ENCODE results near the gene KCNMA1. TPM values are rescaled to one million over a fixed set of nuclear protein-coding genes. Genes with fewer than 3 reads are reported as not detected.

The KCNMA1 gene
- total and polyA plus RNA-seq, 10 of the 15 experiments (the other 5 are each of a cell fraction or from before 2014, with no cell fraction given) = 8.5 to 77.0 (median 21.3) TPM

DNA sequence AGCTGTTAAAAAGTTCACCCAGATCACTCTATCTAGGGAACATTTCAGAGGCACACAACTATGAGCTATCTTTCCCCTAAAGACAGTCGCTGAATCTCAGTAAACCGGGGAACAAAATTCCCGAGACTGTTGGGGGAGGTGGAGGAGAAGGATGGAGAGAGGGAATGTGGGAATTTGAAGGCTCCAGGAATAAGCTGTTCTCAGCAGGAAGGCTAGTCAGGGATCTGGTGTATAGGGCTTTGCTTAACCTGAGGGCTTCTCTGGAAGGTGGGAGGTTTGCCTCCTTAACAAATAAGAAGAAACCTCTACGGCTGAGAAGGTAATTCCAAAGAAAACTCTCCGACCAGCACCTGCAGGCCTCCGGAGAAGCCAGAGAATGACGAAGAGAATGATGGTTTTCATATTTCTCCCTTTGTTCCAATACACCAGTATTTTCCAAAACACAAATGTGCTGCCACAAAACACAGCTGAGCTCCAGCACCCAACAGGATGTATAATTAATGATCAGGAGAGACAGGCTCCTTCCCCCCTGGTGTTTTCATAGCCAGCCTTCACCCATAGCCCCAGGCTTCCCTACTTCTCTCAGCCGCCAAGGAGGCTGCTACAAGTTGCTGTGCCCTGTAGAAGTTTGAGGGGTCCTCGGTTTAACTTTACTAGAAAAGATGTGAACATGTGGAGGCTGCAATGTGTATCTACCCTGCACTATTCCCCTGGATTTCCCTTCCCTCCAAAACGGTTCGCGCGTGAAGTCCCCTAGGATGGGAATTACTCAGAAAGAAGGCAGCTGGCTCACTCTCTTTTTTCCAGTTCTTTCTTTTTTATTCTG lies 2.0 kb downstream of the KCNMA1 start:
- Histone ChIP-seq H4K20me1 (ENCODE audit: control insufficient read depth, insufficient read depth) (no peaks in the 10 kb centered on the region), H3K9me3 (replicated peaks; ENCODE audit: control insufficient read depth, insufficient read depth, low read length) (no peaks in the 10 kb centered on the region; the same call in 2 of the 3 replicates), H3K27ac (ENCODE audit: control insufficient read depth, insufficient read depth) (no peak overlapping the region), H3K79me2 (ENCODE audit: control insufficient read depth, insufficient read depth, low read length) (no peaks in the 10 kb centered on the region), H3K36me3 (ENCODE audit: control insufficient read depth in 2 of 2, insufficient read depth in 2 of 2, low read length in 1 of 2) (no peaks in the 10 kb centered on the region; a peak in 1 of 4 replicates), H3K27me3 (replicated peaks in 1 of 2; ENCODE audit: control insufficient read depth in 2 of 2, insufficient read depth in 2 of 2, low read length in 1 of 2) (no peaks in the 10 kb centered on the region; a peak in 1 of 4 replicates), H2AFZ (ENCODE audit: control insufficient read depth, low read depth, low read length) (no peak overlapping the region), H3K9ac (ENCODE audit: control insufficient read depth, insufficient read depth, low read length) (no peak overlapping the region), H3K4me3 (no peak overlapping the region), H3K4me1 (ENCODE audit: control insufficient read depth, insufficient read depth, low read length) (no peaks in the 10 kb centered on the region), H3K4me2 (ENCODE audit: control insufficient read depth, insufficient read depth) (no peak overlapping the region)
- 16% methylated on average over 13 of the region's 13 CpGs for WGBS (ENCODE audit: insufficient coverage, insufficient replicate concordance, low lambda C conversion rate, missing lambda C conversion rate)
- SMC1A ChIA-PET (ENCODE audit: uncharacterized antibody, unreplicated experiment) = interaction anchor here (0.7 to 5.6 kb wide), 28 partner anchors 7 to 470 kb away, joined by 3 to 39 read pairs (median 6); no protein-coding TSS in a partner anchor
- no peak for DNase-seq (ENCODE audit: low read depth, low spot score)
- ATAC-seq = no peak
- CTCF ChIA-PET = interaction anchor here (0.5 to 21.5 kb wide), 18 partner anchors 8 to 468 kb away, joined by 3 to 532 read pairs (median 6); no protein-coding TSS in a partner anchor
- intact Hi-C loops (cut with micrococcal nuclease; ENCODE audit: unreplicated experiment) (no loop called here), in situ Hi-C loops (cut with MboI) (no loop called here)
- no peak for FAIRE-seq
- BruUV-seq (replicated peaks) = no TSS peak
- RAD21 ChIA-PET (ENCODE audit: unreplicated experiment) = interaction anchor here (1.0 to 16.4 kb wide), 27 partner anchors 9 to 461 kb away, joined by 3 to 290 read pairs (median 4); no protein-coding TSS in a partner anchor
- POLR2A ChIA-PET = interaction anchor here (0.6 to 3.2 kb wide), 6 partner anchors 9 to 132 kb away, joined by 3 to 15 read pairs (median 5); no protein-coding TSS in a partner anchor
- no peak for TF ChIP-seq HCFC1 (IDR thresholded peaks at IDR 0.05; ENCODE audit: low read length)
- TF ChIP-seq GATAD2B (conservative IDR thresholded peaks at IDR 0.05; ENCODE audit: low read depth) = no peak
- no peak for TF ChIP-seq NKRF (conservative IDR thresholded peaks at IDR 0.05)
- TF ChIP-seq SPI1 (IDR thresholded peaks at IDR 0.05; ENCODE audit: borderline replicate concordance, insufficient read depth, low read depth, low read length) = no peak
- TF ChIP-seq, protein P1, sequence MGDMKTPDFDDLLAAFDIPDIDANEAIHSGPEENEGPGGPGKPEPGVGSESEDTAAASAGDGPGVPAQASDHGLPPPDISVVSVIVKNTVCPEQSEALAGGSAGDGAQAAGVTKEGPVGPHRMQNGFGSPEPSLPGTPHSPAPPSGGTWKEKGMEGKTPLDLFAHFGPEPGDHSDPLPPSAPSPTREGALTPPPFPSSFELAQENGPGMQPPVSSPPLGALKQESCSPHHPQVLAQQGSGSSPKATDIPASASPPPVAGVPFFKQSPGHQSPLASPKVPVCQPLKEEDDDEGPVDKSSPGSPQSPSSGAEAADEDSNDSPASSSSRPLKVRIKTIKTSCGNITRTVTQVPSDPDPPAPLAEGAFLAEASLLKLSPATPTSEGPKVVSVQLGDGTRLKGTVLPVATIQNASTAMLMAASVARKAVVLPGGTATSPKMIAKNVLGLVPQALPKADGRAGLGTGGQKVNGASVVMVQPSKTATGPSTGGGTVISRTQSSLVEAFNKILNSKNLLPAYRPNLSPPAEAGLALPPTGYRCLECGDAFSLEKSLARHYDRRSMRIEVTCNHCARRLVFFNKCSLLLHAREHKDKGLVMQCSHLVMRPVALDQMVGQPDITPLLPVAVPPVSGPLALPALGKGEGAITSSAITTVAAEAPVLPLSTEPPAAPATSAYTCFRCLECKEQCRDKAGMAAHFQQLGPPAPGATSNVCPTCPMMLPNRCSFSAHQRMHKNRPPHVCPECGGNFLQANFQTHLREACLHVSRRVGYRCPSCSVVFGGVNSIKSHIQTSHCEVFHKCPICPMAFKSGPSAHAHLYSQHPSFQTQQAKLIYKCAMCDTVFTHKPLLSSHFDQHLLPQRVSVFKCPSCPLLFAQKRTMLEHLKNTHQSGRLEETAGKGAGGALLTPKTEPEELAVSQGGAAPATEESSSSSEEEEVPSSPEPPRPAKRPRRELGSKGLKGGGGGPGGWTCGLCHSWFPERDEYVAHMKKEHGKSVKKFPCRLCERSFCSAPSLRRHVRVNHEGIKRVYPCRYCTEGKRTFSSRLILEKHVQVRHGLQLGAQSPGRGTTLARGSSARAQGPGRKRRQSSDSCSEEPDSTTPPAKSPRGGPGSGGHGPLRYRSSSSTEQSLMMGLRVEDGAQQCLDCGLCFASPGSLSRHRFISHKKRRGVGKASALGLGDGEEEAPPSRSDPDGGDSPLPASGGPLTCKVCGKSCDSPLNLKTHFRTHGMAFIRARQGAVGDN (IDR thresholded peaks at IDR 0.05) = no peak
- TF ChIP-seq IRF3 (IDR thresholded peaks at IDR 0.05) = no peak
- no peak for TF ChIP-seq TCF7 (IDR thresholded peaks at IDR 0.05; ENCODE audit: borderline replicate concordance)
- TF ChIP-seq RELA (IDR thresholded peaks at IDR 0.05; ENCODE audit: borderline replicate concordance, partially characterized antibody) = no peak
- TF ChIP-seq EP300 (IDR thresholded peaks at IDR 0.05; ENCODE audit: borderline replicate concordance in 1 of 2, control insufficient read depth in 1 of 2, low read depth in 2 of 2, low read length in 2 of 2) = no peak
- no peak for TF ChIP-seq YBX1 (IDR thresholded peaks at IDR 0.05)
- no peak for TF ChIP-seq SMARCA5 (IDR thresholded peaks at IDR 0.05)
- TF ChIP-seq BRCA1 (IDR thresholded peaks at IDR 0.05; ENCODE audit: low read depth, low read length) = no peak
- no peak for TF ChIP-seq TAF1 (IDR thresholded peaks at IDR 0.05; ENCODE audit: borderline replicate concordance, low read depth, low read length)
- no peak for TF ChIP-seq JUND (IDR thresholded peaks at IDR 0.05; ENCODE audit: low read depth, low read length)
- TF ChIP-seq DPF2 (IDR thresholded peaks at IDR 0.05) = no peak
